Measurements from ENCODE around the gene EXOSC5.
"Not testable (repeated sequence)": the region's sequence is repeated elsewhere in the genome, so short reads cannot be mapped to it uniquely, and the experiment has no call there.

Gene EXOSC5

DNA sequence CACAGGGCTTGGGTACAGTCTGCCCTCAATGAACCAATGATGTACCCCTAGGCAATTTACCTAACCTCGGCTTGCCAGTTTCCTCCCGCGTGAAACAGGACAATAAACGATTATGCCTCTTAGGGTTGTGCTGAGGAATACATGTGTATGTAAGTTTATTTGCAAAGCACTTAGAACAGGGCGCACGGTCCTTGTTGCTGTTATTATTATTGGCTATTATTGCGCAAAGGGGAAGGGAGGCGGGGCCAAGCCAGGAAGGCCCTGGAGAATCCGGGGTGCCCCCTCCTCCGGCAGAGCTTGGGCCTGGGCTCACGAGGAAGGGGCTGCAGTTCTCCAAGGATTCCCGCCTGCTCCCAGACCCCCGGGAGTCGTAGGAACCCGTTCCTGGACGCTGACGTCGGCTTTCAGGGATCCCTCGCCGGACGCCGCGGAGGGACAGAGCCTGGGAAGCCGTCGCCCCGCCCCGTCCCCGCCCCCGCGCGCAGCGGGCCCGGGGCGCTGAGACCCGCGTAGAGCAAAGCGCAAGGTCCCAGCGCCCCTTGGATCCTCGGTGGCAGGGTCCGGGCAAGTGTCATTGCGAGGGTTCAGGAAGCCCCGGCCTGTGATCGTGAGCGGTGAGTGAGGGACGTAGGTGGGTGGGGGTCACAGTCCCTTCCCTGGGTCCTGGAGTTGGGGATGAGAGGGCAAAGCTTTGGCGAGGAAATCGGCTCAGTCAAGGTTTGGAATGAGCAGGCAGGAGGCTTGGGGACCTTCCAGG lies 20.7 kb downstream of the EXOSC5 start, which contains the start of gene TMEM91:
TMEM91 (plus strand) TSS at position 293 of the 757 bp plus-strand sequence. CDS start 1,777 bp downstream, outside the sequence.
- TF ChIP-seq, protein P1, sequence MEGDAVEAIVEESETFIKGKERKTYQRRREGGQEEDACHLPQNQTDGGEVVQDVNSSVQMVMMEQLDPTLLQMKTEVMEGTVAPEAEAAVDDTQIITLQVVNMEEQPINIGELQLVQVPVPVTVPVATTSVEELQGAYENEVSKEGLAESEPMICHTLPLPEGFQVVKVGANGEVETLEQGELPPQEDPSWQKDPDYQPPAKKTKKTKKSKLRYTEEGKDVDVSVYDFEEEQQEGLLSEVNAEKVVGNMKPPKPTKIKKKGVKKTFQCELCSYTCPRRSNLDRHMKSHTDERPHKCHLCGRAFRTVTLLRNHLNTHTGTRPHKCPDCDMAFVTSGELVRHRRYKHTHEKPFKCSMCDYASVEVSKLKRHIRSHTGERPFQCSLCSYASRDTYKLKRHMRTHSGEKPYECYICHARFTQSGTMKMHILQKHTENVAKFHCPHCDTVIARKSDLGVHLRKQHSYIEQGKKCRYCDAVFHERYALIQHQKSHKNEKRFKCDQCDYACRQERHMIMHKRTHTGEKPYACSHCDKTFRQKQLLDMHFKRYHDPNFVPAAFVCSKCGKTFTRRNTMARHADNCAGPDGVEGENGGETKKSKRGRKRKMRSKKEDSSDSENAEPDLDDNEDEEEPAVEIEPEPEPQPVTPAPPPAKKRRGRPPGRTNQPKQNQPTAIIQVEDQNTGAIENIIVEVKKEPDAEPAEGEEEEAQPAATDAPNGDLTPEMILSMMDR (IDR thresholded peaks at IDR 0.05; ENCODE audit: low read depth, low read length) = no peak
- no peak for TF ChIP-seq MYC (IDR thresholded peaks at IDR 0.05; ENCODE audit: low read depth, low read length)
- TF ChIP-seq, protein P2, sequence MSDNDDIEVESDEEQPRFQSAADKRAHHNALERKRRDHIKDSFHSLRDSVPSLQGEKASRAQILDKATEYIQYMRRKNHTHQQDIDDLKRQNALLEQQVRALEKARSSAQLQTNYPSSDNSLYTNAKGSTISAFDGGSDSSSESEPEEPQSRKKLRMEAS (IDR thresholded peaks at IDR 0.05; ENCODE audit: low read depth, low read length) = no peak
- no peak for TF ChIP-seq POLR2A (IDR thresholded peaks at IDR 0.05; ENCODE audit: extremely low read depth, insufficient read length)
- DNase-seq (ENCODE audit: low read depth) = no peak
- H3K4me3 ChIP-seq (ENCODE audit: low read depth, low read length) = peak within 1 kb of the TSS; percentile 28

DNA sequence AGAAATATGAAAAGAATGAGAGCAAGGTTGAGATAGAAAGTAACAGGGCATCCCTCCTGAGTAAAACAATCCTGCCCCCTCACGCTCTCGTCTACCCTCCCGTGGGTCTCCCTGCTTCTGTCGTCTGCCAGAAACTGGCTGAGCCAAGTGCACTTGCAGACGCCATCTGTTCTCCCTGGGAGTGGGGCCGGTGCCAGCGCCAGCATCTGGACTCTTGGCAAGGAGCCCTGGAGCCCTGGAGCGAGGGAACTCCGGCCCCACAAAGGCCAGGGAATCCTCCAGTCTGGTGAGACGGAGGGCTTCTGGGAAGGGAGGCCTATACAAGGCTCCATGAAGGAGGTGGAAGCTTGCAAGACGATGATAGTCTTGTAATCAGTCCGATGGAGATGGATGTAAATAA lies 23.2 kb downstream of the EXOSC5 start:
- TF ChIP-seq POLR2A (IDR thresholded peaks at IDR 0.05; ENCODE audit: extremely low read depth, insufficient read length) = no peak
- TF ChIP-seq, protein P1 (IDR thresholded peaks at IDR 0.05; ENCODE audit: low read depth, low read length) = no peak
- no peak for TF ChIP-seq MYC (IDR thresholded peaks at IDR 0.05; ENCODE audit: low read depth, low read length)
- TF ChIP-seq, protein P2 (IDR thresholded peaks at IDR 0.05; ENCODE audit: low read depth, low read length) = no peak
- no peak overlapping the region for H3K4me3 ChIP-seq (ENCODE audit: low read depth, low read length)
- DNase-seq (ENCODE audit: low read depth) = no peak

DNA sequence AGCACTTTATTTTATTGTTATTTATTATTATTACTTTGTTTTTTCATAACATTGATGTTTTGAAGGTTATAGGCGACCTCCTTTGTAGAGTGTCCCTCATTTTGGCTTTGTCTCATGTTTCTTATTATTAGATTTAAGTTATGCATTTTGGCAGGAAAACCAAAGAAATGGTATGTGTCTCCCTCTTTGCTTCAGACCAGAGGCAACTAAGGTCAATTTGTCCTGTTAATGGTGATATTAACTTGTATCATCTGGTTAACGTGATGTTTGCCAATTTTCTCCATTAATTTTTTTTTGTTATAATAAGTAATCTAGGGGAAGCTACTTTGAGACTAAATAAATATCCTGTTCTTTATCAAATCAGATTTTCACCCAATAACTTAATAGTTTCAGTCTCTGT lies 24.7 kb downstream of the EXOSC5 start:
- DNase-seq (ENCODE audit: low read depth) = no peak
- no peak overlapping the region for H3K4me3 ChIP-seq (ENCODE audit: low read depth, low read length)
- TF ChIP-seq POLR2A (IDR thresholded peaks at IDR 0.05; ENCODE audit: extremely low read depth, insufficient read length) (no peak), MYC (IDR thresholded peaks at IDR 0.05; ENCODE audit: low read depth, low read length) (no peak)
- TF ChIP-seq, protein P2 (IDR thresholded peaks at IDR 0.05; ENCODE audit: low read depth, low read length) = no peak
- TF ChIP-seq, protein P1 (IDR thresholded peaks at IDR 0.05; ENCODE audit: low read depth, low read length) = no peak

DNA sequence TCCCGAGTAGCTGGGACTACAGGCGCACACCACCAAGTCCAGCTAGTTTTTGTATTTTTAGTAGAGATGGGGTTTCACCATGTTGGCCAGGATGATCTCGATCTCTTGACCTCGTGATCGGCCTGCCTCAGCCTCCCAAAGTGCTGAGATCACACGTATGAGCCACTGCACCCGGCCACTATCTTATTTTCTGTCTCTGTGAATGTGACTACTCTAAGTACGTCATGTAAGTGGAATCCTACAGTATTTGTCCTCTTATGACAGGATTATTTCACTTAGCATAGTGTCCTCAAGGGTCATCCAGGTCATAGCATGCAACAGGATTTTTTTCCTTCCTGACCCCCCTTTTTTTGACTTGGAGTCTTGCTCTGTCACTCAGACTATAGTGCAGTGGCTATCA lies 25.6 kb downstream of the EXOSC5 start:
- DNase-seq (ENCODE audit: low read depth) = no peak
- no peak for TF ChIP-seq MYC (IDR thresholded peaks at IDR 0.05; ENCODE audit: low read depth, low read length)
- no peak for TF ChIP-seq POLR2A (IDR thresholded peaks at IDR 0.05; ENCODE audit: extremely low read depth, insufficient read length)
- TF ChIP-seq, protein P1 (IDR thresholded peaks at IDR 0.05; ENCODE audit: low read depth, low read length) = no peak
- TF ChIP-seq, protein P2 (IDR thresholded peaks at IDR 0.05; ENCODE audit: low read depth, low read length) = no peak
- no peak overlapping the region for H3K4me3 ChIP-seq (ENCODE audit: low read depth, low read length)

DNA sequence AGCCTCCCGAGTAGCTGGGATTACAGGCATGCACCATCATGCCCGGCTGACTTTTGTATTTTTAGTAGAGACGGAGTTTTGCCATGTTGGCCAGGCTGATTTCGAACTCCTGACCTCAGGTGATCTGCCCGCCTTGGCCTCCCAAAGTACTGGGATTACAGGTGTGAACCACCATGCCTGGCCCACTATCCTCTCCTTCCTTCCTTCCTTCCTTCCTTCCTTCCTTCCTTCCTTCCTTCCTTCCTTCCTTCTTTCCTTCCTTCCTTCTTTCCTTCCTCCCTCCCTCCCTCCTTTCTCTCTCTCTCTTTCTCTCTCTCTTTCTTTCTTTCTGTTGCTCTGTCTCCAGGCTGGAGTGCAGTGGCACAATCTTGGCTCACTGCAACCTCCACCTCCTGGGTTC lies 26.0 kb downstream of the EXOSC5 start:
- DNase-seq (ENCODE audit: low read depth); H3K4me3 ChIP-seq (ENCODE audit: low read depth, low read length): not testable (repeated sequence)

DNA sequence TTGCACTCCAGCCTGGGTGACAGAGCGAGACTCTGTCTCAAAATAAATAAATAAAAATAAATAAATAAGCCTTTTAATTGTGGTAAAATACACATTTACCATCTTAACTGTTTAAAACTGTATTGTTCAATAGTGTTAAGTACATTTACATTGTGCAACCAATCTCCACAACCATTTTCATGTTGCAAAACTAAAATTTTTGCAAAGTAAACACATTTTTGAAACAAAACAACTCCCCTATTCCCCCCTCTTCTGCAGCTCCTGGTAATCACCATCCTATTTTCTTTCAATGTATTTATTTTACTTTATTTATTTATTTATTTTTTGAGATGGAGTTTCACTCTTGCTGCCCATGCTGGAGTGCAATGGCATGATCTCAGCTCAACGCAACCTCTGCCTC lies 27.4 kb downstream of the EXOSC5 start:
- TF ChIP-seq, protein P2 (IDR thresholded peaks at IDR 0.05; ENCODE audit: low read depth, low read length) = no peak
- no peak for TF ChIP-seq POLR2A (IDR thresholded peaks at IDR 0.05; ENCODE audit: extremely low read depth, insufficient read length)
- no peak for TF ChIP-seq MYC (IDR thresholded peaks at IDR 0.05; ENCODE audit: low read depth, low read length)
- TF ChIP-seq, protein P1 (IDR thresholded peaks at IDR 0.05; ENCODE audit: low read depth, low read length) = no peak
- no peak overlapping the region for H3K4me3 ChIP-seq (ENCODE audit: low read depth, low read length)
- DNase-seq (ENCODE audit: low read depth) = no peak
